GM11168 (cell line): ENCODE data around the gene NUTM2E.
"Not testable (repeated sequence)": the region's sequence is repeated elsewhere in the genome, so short reads cannot be mapped to it uniquely, and the experiment has no call there.

ENCODE experiments used
- in situ Hi-C: fragments of 300-500 bp; cut with MboI; formaldehyde crosslinking; loops from one replicate; pipeline ENCODE4 v1.12.0; 2022; ENCODE audit warnings: low sequenced_read_pairs; ENCODE audit not compliant: unreplicated experiment

Gene NUTM2E

GRCh38 chr10:79862269-79862668 is 35.7 kb downstream of the NUTM2E start:
- in situ Hi-C loops = not testable (repeated sequence)

DNA sequence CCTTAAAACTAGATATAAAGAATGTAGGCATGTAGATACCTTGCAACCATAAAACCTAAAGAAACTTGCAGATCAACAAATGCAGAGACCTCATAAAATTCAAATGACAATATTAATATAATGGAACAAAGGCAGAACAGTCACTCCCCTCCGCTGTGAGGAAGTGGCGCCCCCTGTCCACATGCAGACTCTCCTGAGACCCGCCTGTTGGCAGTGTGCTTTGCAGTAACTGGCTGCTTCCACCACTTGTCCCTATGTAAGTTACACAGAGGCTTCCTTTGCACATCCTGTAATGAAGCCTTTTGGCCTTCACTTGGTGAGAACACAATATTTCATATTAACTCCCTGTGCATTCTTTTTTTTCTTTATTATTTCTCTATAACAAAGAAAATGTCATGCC is 36.3 kb downstream of the NUTM2E start:
- in situ Hi-C loops = not testable (repeated sequence)

DNA sequence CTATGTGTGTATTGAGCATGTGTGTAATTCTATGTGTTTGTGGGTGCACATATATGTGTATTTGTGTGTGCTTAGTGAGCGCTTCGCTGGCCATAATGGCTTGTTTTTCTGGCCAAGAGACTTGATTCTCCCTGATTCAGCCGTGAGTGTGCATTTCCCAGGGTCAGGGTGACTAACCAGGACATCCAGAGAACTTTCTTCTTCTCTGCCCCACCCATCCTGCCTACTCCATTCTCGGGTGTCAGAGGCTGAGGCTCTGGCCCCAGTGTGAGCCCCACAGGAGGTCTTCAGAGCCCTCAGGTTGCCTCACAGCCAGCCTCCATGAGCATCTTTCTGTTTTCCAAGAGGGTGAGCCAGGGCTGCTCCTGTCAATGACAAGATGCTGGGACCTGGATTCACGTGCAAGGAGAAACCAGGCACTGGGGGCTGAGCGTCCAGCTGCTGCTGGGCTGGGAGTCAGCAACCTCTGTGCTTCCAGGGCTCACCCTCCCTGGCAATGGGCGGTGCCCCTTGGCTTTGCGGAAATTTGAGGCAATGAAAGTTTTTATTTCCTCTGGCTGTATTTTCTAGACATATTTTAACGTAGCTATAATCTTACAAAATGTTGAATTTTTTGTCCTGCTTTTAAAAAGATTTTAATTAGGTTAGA is 40.5 kb downstream of the NUTM2E start:
- in situ Hi-C loops = not testable (repeated sequence)

DNA sequence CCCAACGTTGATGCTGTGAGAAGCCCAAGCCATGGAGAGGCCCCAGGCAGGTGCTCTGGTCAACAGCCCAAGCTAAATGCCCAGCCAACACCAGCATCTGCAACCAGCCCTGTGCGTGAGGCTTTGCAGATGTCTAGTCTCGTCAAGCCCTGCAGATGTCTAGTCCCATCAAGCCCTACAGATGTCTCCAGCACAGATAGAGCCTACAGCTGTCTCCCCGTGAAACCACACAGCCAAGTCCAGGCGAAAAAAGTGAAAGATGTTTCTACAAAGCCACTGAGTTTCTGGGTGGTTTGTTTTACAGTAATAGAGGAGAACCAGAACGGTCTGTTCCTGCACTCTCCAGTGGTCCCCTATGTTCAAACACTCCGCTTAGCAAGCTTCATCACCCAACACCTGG is 41.5 kb downstream of the NUTM2E start:
- in situ Hi-C loops = not testable (repeated sequence)

DNA sequence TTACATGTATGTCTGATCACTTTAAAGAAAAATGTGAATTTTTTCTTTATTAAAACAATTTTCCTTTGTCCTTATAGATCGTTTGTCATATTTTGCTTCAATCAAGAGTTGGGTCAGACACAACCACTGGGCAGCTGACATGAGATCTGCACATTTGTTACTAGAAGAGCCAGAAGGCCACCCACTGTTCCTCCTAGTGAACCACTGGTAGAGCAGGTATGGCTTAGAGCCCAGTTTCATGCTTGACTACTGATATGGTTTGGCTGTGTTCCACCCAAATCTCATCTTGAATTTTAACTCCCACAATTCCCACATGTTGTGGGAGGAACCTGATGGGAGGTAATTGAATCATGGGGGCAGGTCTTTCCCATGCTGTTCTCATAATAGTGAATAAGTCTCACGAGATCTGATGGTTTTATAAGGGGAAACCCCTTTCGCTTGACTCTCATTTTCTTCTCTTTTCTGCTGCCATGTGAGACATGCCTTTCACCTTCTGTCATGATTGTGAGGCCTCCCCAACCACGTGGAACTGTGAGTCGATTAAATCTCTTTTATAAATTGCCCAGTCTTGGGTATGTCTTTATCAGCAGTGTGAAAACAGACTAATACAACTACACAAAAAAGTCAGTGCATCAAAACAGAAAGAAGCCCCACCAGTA is 43.0 kb downstream of the NUTM2E start:
- in situ Hi-C loops = not testable (repeated sequence)

DNA sequence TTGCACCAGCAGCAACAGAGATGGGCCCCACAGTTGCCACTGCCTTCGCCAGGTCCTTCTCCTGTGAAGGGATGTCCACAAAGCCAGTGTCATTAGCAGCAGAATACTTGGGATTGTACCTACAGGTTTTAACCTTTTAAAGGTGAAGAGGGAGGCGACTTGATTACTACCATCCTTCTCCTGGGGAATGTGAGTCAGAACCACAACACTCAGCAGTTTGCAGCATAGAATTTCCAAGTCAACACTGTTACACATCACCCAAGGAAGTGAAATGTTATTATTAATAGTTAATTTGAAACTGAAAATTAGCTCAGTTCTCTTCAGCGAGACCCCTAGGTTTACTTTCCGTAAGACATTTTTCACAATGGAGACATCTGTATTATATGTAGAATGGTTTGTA is 45.2 kb downstream of the NUTM2E start:
- in situ Hi-C loops = not testable (repeated sequence)
